CD4-positive, alpha-beta T cell treated with Interleukin-17A for 4 hours (primary cell): ENCODE measurements around the gene SAXO1.
"Not testable (repeated sequence)": the region's sequence is repeated elsewhere in the genome, so short reads cannot be mapped to it uniquely, and the experiment has no call there.

Source experiments
- DNase-seq: peaks from one replicate; pipeline ENCODE4 v3.0.0-alpha.2; 2020; ENCODE audit warnings: mixed read lengths

Gene SAXO1

DNA sequence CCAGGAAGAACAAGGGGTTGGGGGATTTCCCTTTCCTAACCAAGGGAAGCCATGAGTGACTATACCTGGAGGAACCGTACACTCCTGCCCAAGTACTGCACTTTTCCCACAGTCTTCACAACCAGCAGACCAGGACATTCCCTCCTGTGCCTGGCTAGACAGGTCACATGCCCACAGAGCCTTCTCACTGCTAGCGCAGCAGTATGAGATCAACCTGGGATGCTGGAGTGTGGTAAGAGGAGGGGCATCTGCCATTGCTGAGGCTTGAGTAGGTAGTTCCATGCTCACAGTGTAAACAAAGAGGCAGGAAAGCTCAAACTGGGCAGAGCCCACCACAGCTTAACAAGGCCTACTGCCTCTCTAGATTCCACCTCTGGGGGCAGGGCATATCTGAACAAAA, 35.9 kb downstream of the SAXO1 start:
- DNase-seq, result no peak

- DNase-seq, result no peak
These were observed 36.8 kb downstream of the SAXO1 start for GRCh38 chr9:18996211-18996610.

DNA sequence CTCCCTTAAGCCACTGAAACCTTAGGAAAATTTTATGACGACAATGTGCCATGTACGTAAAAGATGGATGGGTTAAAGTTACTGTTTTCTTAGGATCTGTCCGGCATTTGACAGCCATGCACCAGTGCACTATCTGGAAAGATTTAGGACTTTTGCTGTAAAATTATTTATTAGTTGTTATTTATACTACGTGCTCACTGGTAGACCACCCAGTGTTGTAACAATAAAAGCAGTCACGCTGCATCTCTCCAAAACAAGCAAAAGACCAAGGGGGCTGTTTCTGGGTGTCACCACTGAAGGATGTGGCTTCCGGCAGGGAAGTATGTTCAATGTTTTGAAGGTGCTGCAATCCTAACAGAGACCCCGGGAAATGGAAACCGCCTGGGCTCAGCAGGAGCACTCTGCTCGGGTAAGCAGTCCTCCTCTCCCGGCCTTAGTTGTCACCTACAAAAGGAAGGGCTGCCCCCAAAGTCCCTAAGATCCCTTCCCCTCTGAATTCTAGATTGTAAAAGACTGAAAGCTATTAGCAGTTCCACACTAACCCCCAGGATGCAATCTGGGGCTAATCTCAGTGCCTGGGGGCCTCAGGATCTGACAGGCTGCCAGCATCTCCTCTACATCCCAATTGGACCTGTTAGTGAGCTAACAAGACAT, 38.6 kb downstream of the SAXO1 start:
- DNase-seq, result no peak

GRCh38 chr9:18991197-18991596, 41.8 kb downstream of the SAXO1 start:
- DNase-seq, result not testable (repeated sequence)

DNA sequence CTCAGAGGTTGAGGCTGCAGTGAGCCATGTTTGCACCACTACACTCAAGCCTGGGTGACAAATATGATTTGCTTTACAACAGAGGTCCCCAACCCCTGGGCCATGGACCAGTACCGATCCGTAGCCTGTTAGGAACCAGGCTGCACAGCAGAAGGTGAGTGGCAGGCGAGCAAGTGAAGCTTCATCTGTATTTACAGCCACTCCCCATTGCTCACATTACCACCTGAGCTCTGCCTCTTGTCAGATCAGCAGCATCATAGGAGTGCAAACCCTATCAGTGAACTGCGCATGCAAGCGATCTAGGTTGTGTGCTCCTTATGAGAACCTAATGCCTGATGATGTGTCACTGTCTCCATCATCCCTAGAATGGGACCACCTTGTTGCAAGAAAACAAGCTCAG, 42.5 kb downstream of the SAXO1 start:
- DNase-seq, result no peak

DNA sequence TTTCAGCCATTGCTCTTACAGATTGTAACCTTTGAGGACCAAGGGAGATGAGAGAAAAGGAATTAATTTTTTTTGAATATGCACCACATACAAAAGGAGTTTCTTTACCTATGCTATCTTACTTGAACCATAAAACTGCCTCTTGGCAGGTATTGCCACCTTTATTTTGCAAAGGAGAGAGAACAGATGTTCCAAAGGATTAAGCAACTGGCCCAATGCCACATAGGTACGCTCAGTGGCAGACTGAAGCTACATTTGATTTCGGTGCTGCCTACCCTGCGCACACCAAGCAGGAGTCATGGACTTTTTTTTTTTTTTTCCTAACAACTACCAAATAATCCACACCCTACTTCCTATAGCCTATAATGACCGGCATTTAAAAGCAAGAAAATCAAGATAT, 43.1 kb downstream of the SAXO1 start:
- DNase-seq, result no peak

GRCh38 chr9:18989097-18989496, 43.9 kb downstream of the SAXO1 start:
- DNase-seq, result no peak

DNA sequence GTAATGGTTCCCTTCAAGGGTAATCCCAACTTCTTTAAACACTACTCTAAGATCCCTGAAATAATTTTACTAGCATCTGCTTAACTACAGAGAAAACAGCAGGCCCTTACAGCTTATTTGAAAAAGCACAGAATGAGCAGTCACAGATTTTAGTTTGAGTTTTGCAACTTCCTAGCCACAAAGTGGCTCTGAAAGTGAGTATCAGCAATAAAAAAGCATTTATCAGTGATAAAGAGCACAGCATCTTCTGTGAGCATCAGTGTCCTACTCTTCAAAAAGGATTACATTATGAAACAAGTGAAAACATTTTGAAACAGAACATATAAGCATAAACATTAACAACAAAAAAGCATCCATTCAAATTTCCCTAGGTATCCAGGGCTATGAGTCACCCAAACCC, 45.0 kb downstream of the SAXO1 start:
- no peak for DNase-seq

DNA sequence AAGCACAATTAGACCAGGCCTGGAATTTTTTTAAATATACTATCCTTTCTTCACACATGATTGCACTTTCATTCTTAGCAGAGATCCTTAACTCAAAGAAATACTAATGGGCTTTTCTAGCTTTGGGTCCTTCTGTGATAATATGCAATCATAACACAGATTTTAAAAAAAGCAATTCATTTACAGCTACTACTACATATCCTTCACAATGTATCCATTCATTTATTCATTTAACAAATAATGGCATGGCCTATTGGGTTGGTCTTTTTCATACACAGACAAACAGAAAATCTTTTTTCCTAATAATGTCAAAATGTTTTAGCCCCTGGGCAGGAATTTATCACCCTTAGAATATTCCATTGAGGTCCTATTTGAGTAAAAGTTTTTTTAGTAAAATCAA, 47.0 kb downstream of the SAXO1 start:
- DNase-seq, result no peak

GRCh38 chr9:18985464-18985951, 47.5 kb downstream of the SAXO1 start:
- DNase-seq, result no peak

- no peak for DNase-seq
These were observed 50.8 kb downstream of the SAXO1 start for GRCh38 chr9:18982262-18982620.

DNA sequence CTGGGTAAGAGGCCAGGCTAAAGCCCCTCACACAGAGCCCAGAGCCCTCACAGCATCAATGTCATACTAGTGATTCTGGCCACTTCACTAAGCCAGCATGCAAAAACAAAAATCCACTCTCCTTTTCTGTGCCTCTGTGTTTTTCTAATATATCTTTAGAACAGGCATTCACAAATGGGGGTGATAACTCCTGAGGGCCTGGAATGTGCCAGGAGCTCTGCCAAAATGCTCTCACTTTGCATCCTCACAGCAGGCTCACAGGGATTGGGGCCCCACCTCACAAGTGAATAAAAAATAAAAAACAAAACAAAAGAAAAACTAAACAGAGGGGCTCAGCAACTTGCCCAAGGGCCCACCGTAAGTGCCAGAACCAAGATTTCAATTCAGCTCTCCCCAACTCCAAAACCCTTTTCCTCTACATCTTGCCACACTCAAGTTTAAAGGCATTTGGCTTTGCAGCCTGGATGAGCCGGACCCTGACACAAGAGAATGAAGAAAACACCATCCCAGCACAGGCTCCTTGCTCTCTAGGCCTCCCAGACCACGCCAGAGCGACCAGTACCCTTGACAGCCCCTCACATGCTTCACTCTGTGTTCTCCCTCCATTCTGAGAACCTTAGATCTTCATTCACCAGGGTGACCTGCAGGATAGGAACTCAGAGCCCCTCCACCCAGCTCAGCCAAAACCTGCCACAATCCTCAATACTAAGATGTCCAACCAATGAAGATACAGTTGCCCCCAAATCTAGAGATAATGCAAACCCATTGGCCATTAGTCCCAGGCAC, 51.3 kb downstream of the SAXO1 start:
- DNase-seq, result no peak

DNA sequence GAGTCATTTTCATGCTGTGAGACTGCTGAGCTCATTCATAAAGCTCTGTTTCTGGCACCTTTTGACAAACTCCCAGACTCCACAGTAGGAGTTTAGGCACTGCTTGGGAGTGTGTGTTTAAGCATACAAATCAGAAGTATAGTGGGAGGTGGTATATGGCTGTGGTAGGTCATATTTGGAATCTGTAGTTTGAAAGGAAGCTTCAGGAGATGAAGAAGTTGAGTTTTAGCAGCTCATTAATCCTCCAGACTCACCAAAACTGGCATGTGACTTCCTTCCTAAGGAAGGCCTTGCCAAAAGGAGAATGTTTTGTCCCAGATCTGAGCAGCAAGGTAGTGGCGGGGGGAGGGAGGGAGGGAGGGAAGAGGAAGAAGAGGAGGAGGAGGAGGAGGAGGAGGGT, 52.8 kb downstream of the SAXO1 start:
- DNase-seq, result no peak

DNA sequence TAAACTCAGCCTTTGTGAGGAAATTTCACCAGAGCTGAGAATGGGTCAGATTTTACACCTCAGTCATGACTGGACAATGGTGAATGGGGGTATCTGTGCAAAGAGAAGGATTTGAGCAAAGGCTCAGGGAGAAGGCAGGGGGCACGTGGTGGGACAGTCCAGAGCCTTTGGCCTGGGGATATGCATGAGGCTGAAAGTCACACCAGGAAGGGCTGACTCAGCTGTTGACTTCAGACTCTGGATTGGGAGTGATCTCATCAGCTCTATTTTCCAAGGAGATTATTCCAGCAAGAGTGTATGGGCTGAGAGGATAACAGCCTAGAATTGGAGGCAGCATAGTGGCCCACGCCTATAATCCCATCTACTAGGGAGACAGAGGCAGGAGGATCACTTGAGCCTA, 53.6 kb downstream of the SAXO1 start:
- DNase-seq, result no peak

DNA sequence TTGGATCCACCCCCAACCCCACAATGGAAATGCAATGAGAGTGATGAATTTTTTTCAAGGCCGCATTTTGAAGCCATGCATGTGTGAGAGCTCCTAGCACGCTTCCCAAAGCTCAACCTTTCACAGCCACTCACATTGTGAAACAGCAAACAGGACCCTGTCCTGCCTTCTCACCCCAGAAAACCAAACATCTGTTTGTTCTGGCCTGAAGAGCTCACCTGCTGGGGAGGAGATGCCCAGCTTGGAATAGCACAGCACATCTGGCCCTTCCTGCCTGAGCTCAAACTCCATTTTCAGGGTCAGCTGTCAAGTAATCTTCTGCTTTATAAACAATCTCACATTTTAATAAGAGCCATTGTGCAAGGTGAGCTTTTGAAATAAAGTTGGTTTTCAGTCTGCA, 54.8 kb downstream of the SAXO1 start:
- DNase-seq, result no peak

DNA sequence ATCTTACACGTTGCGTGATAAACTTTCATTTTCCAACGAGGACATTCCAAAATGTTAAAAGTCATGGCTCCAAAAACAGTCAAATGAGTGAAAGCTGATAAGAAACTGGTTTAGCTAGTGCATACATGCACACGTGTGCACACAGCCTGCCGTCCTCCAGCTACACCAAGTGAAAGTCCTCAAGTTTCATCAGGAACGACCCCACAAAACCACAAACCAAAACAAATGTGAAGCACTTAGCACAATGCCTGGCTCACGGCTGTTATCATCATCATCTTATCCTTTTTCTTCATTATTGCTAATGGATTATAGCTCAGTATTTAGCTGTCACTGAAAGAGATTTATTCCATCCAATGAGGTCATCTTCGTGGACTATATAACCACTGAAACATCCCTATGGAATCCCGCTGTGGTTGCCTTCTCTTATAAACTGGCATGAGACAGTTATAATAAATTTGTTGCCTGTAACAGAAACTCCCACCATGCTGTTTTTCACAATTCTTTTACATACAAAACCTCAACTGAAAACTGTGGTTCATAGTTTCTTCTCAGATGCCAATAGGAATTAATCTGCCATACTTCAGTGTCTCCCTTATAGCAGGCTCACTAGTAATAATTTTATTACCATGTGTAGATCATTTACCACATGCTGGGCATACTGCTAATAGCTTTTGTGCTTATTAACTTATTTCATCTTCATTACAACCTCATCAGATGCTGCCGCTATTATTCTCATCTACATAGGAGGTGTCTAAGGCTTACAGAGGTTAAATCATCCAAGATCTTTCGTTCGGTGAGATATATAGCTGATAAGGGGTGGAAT, 56.1 kb downstream of the SAXO1 start:
- DNase-seq, result no peak

- no peak for DNase-seq
These were observed 56.7 kb downstream of the SAXO1 start for GRCh38 chr9:18976221-18976708.

- no peak for DNase-seq
These were observed 59.7 kb downstream of the SAXO1 start for GRCh38 chr9:18973348-18973747.

DNA sequence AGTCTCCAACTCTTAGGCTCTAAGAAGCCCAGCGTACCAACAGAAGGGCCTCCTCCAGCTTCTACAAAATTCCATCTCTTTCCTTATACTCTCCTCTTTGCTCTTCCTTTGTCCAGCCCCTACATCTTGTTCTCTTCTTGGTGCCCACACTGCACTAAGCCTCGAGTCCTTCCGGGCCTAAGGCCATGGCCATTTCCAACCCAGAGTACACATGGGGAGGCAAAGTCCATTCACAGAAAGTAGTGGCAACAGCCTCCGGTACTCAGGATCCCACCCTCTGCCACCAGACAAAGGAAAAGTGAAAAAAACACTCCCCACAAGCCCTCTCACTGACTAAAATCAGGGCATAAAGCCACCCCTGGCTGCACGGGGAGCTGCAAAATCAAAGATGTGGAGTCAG, 60.3 kb downstream of the SAXO1 start:
- DNase-seq, result no peak

- DNase-seq, result no peak
These were observed 61.1 kb downstream of the SAXO1 start for GRCh38 chr9:18971909-18972308.

GRCh38 chr9:18971404-18971803, 61.6 kb downstream of the SAXO1 start:
- no peak for DNase-seq

GRCh38 chr9:18970393-18970792, 62.6 kb downstream of the SAXO1 start:
- no peak for DNase-seq

- DNase-seq, result no peak
These were observed 63.9 kb downstream of the SAXO1 start for GRCh38 chr9:18969128-18969527.

DNA sequence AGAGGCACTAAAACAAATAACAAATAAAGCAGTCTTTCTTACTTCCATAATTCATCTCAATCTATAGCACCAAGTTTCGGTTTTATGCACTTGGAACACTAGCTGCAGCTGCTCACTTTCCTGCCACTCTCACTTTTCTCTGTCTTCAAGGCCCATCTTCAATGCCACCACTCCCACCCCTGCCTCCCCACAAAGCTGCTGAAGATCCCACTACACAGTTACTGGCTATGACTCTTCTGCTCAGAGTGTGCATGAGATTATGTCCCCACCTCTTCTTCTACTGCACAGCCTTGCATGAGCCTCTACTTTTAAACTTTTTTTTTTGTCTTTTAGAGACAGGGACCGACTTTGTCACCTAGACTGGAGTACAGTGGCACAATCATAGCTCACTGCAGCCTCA, 77.4 kb downstream of the SAXO1 start:
- DNase-seq, result no peak
